ENCODE data around the gene CAPS.
"Not testable (repeated sequence)": the region's sequence is repeated elsewhere in the genome, so short reads cannot be mapped to it uniquely, and the experiment has no call there.

GRCh38 chr19:5883157-5883873 lies 30.7 kb upstream of the CAPS start:
- not testable (repeated sequence) for TF ChIP-seq CTCF (IDR thresholded peaks at IDR 0.05; ENCODE audit: insufficient read depth, low read length); POLR2AphosphoS5 (IDR thresholded peaks at IDR 0.05; ENCODE audit: low read depth); GABPA (IDR thresholded peaks at IDR 0.05; ENCODE audit: low read depth); SPI1 (IDR thresholded peaks at IDR 0.05; ENCODE audit: borderline replicate concordance, low read depth)
- TF ChIP-seq, protein P1, sequence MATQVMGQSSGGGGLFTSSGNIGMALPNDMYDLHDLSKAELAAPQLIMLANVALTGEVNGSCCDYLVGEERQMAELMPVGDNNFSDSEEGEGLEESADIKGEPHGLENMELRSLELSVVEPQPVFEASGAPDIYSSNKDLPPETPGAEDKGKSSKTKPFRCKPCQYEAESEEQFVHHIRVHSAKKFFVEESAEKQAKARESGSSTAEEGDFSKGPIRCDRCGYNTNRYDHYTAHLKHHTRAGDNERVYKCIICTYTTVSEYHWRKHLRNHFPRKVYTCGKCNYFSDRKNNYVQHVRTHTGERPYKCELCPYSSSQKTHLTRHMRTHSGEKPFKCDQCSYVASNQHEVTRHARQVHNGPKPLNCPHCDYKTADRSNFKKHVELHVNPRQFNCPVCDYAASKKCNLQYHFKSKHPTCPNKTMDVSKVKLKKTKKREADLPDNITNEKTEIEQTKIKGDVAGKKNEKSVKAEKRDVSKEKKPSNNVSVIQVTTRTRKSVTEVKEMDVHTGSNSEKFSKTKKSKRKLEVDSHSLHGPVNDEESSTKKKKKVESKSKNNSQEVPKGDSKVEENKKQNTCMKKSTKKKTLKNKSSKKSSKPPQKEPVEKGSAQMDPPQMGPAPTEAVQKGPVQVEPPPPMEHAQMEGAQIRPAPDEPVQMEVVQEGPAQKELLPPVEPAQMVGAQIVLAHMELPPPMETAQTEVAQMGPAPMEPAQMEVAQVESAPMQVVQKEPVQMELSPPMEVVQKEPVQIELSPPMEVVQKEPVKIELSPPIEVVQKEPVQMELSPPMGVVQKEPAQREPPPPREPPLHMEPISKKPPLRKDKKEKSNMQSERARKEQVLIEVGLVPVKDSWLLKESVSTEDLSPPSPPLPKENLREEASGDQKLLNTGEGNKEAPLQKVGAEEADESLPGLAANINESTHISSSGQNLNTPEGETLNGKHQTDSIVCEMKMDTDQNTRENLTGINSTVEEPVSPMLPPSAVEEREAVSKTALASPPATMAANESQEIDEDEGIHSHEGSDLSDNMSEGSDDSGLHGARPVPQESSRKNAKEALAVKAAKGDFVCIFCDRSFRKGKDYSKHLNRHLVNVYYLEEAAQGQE (IDR thresholded peaks at IDR 0.05; ENCODE audit: insufficient replicate concordance, low read depth): not testable (repeated sequence)
